GM15510 (cell line): ENCODE measurements around the gene NRG3.

ENCODE experiments used
- POLR2A ChIP-seq: IDR thresholded peaks from 3 replicates; pipeline ENCODE4 v1.6.1; 2011; ENCODE audit warnings: borderline replicate concordance; ENCODE audit not compliant: insufficient read length; ENCODE audit errors: extremely low read depth

NRG3 gene

DNA sequence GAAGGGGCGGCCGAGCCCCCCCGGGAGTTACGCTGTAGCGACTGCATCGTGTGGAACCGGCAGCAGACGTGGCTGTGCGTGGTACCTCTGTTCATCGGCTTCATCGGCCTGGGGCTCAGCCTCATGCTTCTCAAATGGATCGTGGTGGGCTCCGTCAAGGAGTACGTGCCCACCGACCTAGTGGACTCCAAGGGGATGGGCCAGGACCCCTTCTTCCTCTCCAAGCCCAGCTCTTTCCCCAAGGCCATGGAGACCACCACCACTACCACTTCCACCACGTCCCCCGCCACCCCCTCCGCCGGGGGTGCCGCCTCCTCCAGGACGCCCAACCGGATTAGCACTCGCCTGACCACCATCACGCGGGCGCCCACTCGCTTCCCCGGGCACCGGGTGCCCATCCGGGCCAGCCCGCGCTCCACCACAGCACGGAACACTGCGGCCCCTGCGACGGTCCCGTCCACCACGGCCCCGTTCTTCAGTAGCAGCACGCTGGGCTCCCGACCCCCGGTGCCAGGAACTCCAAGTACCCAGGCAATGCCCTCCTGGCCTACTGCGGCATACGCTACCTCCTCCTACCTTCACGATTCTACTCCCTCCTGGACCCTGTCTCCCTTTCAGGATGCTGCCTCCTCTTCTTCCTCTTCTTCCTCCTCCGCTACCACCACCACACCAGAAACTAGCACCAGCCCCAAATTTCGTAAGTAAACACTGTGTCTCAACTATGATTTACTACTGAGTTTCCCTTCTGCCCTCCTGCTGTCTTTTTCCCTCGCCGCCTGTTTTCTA is 666 bp downstream of the NRG3 start:
- no peak for TF ChIP-seq POLR2A

DNA sequence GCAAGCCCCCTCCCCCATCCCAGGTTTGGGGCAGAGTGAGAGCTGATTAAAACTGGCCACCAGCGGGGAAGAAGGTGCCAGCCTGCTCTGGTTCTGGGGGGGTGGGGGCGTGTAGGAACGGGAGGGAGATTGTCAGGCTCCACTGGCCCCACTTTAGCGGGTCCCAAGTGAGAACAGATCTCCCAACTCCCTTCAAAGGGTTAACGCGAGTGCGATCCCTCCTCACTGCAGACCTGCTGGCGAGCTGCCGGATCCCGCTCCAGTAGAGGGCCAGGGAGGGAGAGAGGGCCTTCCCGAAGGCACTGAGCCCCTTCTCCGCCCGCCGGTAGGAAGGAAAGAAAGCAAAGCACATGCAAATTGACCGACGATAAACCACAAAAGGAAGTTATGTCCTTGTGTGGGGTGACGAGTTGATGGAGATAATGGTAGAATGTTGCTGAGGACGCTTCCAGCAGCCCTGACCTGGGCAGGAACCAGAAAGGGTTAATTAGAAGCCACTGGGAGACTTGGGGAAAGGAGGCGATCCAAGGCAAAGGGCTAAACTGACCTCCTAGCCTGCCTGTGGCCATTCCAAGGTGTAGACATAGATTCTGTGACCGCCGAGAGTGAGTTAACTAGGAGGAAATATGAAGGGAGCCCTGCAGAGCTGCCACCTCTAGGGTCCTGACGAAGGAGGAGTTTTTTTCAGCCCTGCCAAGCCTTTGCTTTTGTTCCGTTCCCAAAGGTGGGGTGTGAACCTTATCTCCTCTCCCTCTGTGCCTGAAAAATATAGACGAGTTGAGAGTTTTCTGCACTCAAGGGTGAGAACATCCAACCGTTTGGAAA is 1.5 kb downstream of the NRG3 start:
- TF ChIP-seq POLR2A: no peak

DNA sequence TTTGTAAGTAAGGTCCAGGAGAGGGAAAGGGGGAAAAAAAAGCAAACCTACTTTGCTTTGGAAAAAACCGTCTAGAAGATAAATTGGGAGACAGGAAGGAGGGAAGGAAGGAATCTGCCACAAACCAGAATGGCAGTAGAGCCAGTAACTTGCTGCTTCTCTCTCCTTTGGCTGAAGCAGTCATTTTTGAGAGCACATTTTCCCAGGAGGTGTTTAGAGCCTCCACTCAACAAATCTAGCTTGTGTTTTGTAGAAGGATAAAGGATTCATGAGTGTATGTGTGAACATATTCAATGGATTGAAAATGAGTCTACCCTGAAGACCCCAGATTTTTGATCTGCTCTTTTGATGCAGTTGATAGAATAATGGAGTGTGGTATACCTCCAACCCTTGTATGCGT is 2.6 kb downstream of the NRG3 start:
- no peak for TF ChIP-seq POLR2A

DNA sequence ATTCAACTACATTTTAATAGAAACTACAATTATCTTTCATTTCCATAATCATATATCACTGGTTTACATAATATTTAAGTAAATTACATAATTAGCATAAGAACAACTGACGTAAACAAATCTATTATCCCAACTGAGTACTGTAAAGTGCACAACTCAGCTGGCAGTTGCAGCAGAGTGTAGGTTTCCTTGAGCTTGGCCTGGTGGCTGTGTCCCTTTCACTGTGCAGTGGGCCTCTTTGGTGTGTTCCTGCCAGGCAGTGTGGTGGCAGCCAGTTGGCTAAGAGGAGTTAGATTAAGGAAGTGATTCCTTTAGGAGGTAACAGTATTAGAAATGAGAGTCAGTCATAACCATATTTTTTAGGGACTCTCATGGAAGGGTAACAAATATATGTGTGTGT is 7.0 kb downstream of the NRG3 start:
- TF ChIP-seq POLR2A: no peak

DNA sequence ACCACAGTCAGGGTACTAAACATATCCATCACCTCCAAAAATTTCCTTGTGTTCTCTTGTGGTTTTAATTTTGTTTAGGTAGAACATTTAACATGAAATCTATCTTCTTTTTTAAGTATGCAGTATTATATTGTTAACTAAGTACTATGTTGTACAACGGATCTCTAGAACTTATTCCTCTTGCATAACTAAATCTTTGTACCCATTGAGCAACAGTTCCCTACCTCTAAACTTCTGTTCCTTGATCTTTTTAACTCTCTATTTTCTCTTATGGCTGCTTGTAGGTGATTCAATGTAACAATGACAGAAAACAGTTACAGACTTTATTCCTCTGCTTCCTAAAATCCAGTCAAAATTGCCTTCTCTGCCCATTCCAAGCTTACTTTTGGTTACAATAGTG is 9.9 kb downstream of the NRG3 start:
- TF ChIP-seq POLR2A: no peak

DNA sequence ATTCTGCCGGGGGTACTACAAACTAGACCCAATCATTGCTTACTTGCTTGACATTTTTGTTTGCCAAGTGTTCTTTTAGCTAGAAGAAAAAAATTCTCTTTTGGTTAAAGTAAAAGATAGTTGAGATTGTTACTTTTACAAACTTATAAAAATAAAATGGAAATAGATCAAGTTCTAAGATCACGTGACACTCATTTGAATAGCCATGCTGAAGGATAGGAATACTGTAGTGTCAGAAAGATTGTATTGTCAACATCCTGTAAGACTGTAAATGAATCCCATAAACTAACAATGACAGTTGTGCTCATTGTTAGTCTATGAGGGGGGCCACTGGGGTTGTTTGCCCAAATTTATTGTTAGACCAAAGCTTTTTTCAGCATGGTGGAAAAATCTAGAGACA is 10.5 kb downstream of the NRG3 start:
- TF ChIP-seq POLR2A: no peak

DNA sequence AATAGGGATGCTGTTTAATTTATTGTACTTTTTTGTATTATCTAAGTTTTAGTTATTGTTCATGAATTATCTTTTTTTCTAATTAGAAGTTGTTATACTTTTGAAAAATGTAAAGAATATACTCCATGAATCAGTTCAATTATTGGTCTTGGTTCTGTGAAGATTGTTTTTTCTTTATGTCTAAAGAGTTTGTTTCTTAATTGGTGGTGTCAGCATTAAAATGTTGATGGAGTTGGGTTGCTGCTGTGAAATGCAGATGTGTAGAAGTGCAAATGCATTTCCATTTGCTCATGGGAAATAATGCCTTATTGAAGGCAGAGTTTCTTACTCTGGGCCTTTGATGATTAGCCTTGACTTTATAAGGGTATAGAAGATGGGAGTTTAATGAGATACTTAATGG is 11.9 kb downstream of the NRG3 start:
- TF ChIP-seq POLR2A: no peak

DNA sequence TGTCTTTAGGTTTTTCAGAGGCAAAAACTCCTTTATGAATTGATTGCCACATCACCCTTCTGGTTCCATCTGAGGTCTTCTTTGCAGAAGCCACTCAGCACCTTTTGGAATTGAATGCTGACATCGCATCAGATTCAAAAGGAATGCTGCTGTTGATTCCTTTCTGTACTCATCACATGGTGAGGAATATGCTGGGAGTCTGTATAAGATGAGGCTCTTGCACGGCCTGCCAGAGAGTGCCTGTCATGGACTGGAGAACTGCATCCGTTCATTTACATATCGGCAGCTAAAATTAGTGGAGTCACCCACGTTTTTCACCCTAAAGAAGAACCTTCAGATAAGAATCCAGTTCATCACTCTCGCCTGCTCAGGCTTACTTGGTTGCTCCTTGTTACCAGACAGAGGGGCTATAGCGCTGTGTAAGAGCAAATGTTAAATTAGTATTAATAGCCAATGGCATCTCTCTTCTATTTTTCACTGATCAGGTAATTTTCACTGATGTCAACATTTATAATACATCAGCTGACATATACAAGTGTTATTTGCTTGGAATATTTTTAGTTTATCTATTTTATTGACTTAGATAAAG is 14.3 kb downstream of the NRG3 start:
- TF ChIP-seq POLR2A: no peak

DNA sequence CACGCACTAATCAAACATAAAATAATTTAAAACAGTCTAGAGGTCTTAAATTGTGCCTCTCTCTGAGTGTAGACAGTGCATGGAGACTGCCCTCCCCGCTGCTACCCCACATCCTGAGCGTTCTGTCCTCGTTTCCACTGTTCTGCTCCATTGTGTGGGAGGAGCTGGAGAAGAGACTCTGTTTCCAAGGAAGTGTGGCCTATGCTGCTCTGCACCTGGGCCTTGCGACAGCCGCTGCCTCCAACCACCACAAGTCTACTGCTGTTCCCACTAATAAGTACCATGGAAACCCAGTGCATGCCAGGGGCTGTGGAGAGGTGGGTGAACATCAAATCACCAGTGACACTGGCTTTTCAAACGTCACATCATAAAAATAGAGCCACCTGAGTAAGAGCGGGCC is 19.6 kb downstream of the NRG3 start:
- TF ChIP-seq POLR2A: no peak

DNA sequence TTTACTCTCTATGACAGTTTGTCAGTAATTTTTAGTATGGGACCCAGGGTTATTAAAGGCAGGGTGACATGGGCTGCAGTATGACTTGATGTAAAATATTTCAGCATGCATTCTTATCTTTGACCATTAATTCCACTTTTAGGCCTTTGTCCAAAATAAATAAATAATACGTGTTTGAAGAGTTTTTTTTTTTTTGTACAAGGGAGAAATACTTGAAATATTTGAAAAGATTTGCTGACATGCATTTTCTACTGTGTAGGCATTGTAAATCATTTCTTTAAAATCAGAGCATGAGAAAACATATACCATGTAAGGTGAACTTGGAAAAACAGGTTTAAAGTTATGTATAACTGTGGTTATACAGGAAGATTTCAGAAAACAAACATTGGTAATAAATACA is 23.5 kb downstream of the NRG3 start:
- no peak for TF ChIP-seq POLR2A

DNA sequence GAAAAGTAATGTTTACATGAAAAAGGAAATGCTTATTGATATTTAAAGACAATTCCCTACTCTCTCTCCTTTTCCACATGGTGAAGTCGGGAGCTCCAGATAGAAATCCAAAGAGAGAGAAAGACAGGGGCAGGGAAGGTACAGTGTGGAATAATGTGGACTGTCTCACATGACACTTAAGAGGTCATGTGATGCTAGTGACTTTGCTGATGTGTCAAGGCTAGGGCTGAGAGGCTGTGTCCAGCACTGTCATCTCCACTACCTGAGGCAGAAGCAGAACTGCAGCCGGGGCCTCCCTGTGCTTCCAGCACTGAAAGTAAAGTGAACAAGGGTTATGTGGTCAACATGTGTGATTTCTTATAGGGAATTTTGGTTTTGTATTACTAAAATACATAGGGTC is 26.0 kb downstream of the NRG3 start:
- TF ChIP-seq POLR2A: no peak

DNA sequence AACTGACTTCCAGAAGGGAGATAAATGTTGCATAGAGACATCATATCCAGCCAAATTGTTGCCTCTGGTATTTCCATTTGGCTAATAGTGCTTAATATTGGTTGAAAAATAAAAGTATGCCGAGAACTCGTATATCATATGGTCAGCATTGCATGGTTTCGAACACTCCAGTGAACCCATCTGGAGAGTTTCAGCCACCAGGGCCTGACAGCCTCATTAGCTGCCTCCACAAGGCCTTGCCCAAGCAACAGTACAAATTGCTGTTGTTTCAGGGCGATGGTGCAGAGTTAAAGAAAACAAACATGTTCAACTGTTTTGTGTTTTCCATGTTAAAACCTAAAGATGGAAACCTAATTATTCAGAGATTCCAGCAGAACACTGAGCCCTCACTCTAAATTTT is 28.5 kb downstream of the NRG3 start:
- TF ChIP-seq POLR2A: no peak

DNA sequence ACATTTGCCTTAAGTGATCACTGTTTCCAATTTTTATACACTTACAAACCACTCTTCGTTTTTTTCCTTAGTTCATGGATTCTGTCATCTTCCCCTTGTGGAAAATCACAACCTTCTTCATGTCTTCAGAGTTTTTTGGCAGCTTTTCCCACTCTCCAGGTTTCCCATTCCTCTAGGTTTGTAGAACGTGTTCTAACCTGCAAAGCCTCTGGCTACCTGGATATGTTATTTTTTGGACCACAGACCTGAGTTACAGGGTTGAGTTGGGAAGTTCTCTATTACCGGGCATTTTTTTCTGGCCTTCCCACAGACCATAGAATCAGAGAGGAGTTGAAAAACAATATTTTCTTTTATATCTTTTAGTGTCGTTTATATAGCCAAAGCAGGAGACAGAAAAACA is 30.2 kb downstream of the NRG3 start:
- no peak for TF ChIP-seq POLR2A

DNA sequence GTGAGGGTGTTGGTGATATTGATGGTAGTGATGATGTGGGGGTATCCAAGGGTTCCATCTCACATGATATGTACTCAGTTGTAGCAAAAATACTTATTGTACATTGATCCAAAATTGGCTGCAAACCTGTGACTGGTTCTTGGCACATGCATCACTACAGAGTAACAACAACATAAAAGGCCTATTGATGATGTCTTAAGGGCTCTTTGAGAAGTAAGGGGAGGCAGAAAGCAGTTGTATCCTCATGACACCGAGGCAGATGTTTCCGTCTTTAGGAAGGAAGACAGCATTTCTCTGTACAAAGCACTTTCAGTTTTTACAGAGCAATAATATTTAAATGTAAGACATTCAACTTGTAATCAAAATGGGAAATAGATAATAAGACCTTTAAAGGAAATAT is 34.5 kb downstream of the NRG3 start:
- no peak for TF ChIP-seq POLR2A

DNA sequence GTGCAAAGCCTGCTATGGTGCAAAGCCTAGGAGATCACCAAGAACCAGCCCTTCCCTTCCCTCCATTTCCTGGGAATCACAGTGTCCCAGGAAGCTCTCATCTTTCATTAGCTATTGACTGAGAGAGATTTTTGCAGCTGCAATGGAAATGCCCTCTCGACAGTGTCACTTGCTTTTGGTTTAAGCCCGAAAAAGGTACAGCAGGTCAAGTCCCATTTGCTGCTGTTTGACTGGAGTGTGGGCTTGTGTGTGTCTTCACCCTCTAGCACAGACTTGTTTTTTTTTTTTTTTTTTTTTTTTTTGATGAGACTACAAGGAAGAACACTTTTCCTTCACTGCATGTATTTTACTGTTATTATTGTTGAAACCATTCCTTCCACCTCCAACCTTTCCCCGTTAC is 36.3 kb downstream of the NRG3 start:
- no peak for TF ChIP-seq POLR2A
